ENCODE measurements around the gene PANK3. TPM values are rescaled to one million over a fixed set of nuclear protein-coding genes. Genes with fewer than 3 reads are reported as not detected.

Gene PANK3
- total RNA-seq, 1 experiment from 2014 or later = 82.6 TPM

GRCh38 chr5:168525856-168526255, 53.3 kb downstream of the PANK3 start:
- no peak overlapping the region for H2BK5ac ChIP-seq (ENCODE audit: insufficient read length, low read length)
- H3K4me2 ChIP-seq (ENCODE audit: insufficient read depth, insufficient read length, low read length) = no peak overlapping the region
- peaks cover 7% of the 10 kb centered on the region; the same call in 1 of the 2 replicates for H3K27me3 ChIP-seq (ENCODE audit: insufficient read depth, low read length)
- peaks cover 0 to 7% (median 2%) of the 10 kb centered on the region in 3 experiments; a peak in 3 of 7 replicates for H3K36me3 Mint-ChIP-seq (ENCODE audit: insufficient read depth in 1 of 3, low read depth in 3 of 3)
- H3K4me1 ChIP-seq (ENCODE audit: insufficient read depth, low read length) = no peaks in the 10 kb centered on the region; the same call in 1 of the 2 replicates
- no peak overlapping the region for H3K56ac ChIP-seq (ENCODE audit: insufficient read length, low read depth, low read length)
- H2BK120ac ChIP-seq (ENCODE audit: low read depth, low read length, poor library complexity, severe bottlenecking) = no peak overlapping the region
- H3T11ph ChIP-seq (ENCODE audit: low read length) = no peak overlapping the region
- H3K27ac Mint-ChIP-seq = no peak overlapping the region; a peak in 1 of 7 replicates
- no peak overlapping the region for H4K8ac ChIP-seq (replicated peaks; ENCODE audit: insufficient read length, low read depth, low read length)
- H3K9ac ChIP-seq (ENCODE audit: extremely low read depth, insufficient read length, low read length) = no peak overlapping the region
- H2BK15ac ChIP-seq (ENCODE audit: low read depth, low read length) = no peak overlapping the region
- no peak overlapping the region for H3K4me3 Mint-ChIP-seq
- H4K5ac ChIP-seq (ENCODE audit: insufficient read length, low read depth, low read length) = no peak overlapping the region
- H3K79me2 ChIP-seq (ENCODE audit: insufficient read depth, low read length) = no peaks in the 10 kb centered on the region
- TF ChIP-seq CTCF (conservative IDR thresholded peaks at IDR 0.05) = no peak
- H2AFZ ChIP-seq (ENCODE audit: low read length) = no peak overlapping the region
- peaks cover 4 to 11% of the 10 kb centered on the region in 2 experiments for H3K4me1 Mint-ChIP-seq
- H4K91ac ChIP-seq (ENCODE audit: insufficient read length, low read depth, low read length) = no peak overlapping the region
- WGBS (ENCODE audit: extremely low coverage, insufficient read length, low lambda C conversion rate) = no CpG with 5 or more reads among the region's 2 CpGs
- H2AK5ac ChIP-seq (ENCODE audit: insufficient read length, low read length) = no peak overlapping the region
- peaks cover 29% of the 10 kb centered on the region for H3K27me3 Mint-ChIP-seq (ENCODE audit: low read depth)
- H3K9me3 Mint-ChIP-seq = peaks cover 3 to 8% of the 10 kb centered on the region in 2 experiments; a peak in 2 of 5 replicates
- H3K14ac ChIP-seq (ENCODE audit: insufficient read depth, low read length) = no peak overlapping the region
- no peak overlapping the region for H3K23ac ChIP-seq (ENCODE audit: insufficient read length, low read depth, low read length)
- no peaks in the 10 kb centered on the region for H4K20me1 ChIP-seq (ENCODE audit: control insufficient read depth, insufficient read depth, insufficient read length)
- no peak overlapping the region for H3K4ac ChIP-seq (ENCODE audit: low read depth, low read length)
- no peak overlapping the region for H3K18ac ChIP-seq (ENCODE audit: insufficient read length, low read depth, low read length)
- H3K79me1 ChIP-seq (ENCODE audit: insufficient read depth, low read depth, low read length, poor library complexity, severe bottlenecking) = no peaks in the 10 kb centered on the region
- H3K9me3 ChIP-seq (ENCODE audit: control insufficient read depth, low read depth, low read length) = no peaks in the 10 kb centered on the region
- no peak overlapping the region for H3K27ac ChIP-seq (ENCODE audit: insufficient read length, low read depth, low read length)
- no peak overlapping the region for H2BK12ac ChIP-seq (ENCODE audit: insufficient read length, low read depth, low read length)
- no peak for DNase-seq
- no peak overlapping the region for H2BK20ac ChIP-seq (ENCODE audit: low read depth, low read length, poor library complexity, severe bottlenecking)
- H3K23me2 ChIP-seq (ENCODE audit: insufficient read length, low read depth, low read length, poor library complexity, severe bottlenecking) = peaks cover 4% of the 10 kb centered on the region
